HL-60 (cell line): Measurements from ENCODE around the gene TMEM135.

Source experiments
- CTCF ChIP-seq: IDR thresholded peaks from one replicate; pipeline ENCODE4 v1.5.1; 2011; ENCODE audit warnings: low read length, control low read depth, inconsistent platforms; ENCODE audit not compliant: insufficient read depth
- GABPA ChIP-seq: IDR thresholded peaks from 2 replicates; pipeline ENCODE4 v1.6.1; 2012; ENCODE audit warnings: low read depth
- POLR2AphosphoS5 ChIP-seq: IDR thresholded peaks from 2 replicates; pipeline ENCODE4 v1.6.1; 2012; ENCODE audit warnings: low read depth
- REST ChIP-seq: IDR thresholded peaks from 2 replicates; pipeline ENCODE4 v1.6.1; 2012; ENCODE audit warnings: low read depth; ENCODE audit not compliant: insufficient replicate concordance
- SPI1 ChIP-seq: IDR thresholded peaks from 2 replicates; pipeline ENCODE4 v1.6.1; 2012; ENCODE audit warnings: low read depth, mild to moderate bottlenecking, borderline replicate concordance

- TF ChIP-seq POLR2AphosphoS5 (no peak), CTCF (no peak), REST (no peak), GABPA (no peak), SPI1 (no peak)
These were observed 37.6 kb upstream of the TMEM135 start for GRCh38 chr11:86999859-87000753.
